ENCODE data around the gene KIF21B.

DNA sequence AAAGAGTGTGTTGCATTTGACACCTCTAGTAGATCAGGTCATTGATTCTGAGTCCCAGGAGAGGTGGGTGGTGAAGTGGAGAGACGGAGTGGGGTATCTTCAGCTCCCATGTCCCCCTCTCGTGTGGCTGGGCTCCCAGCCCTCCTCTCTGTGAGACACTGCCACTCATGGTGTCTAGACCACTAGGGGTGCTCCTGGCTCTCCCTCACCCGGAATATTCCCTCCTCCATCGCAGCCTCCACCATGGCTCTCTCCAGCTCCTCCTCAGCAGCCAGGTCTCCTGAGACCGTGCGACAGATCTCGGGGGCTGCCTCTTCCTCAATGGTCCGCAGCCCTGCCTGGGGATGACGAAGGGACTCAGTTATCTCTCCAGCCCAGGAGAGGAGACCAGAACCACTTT is 20.6 kb upstream of the KIF21B start:
- TF ChIP-seq, protein P1, sequence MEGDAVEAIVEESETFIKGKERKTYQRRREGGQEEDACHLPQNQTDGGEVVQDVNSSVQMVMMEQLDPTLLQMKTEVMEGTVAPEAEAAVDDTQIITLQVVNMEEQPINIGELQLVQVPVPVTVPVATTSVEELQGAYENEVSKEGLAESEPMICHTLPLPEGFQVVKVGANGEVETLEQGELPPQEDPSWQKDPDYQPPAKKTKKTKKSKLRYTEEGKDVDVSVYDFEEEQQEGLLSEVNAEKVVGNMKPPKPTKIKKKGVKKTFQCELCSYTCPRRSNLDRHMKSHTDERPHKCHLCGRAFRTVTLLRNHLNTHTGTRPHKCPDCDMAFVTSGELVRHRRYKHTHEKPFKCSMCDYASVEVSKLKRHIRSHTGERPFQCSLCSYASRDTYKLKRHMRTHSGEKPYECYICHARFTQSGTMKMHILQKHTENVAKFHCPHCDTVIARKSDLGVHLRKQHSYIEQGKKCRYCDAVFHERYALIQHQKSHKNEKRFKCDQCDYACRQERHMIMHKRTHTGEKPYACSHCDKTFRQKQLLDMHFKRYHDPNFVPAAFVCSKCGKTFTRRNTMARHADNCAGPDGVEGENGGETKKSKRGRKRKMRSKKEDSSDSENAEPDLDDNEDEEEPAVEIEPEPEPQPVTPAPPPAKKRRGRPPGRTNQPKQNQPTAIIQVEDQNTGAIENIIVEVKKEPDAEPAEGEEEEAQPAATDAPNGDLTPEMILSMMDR (IDR thresholded peaks at IDR 0.05; ENCODE audit: borderline replicate concordance, extremely low read depth, low read length, poor library complexity, severe bottlenecking), result no peak
- no peak for TF ChIP-seq EZH2 (IDR thresholded peaks at IDR 0.05; ENCODE audit: borderline replicate concordance, low read depth, low read length, severe bottlenecking)

Data from DND-41 (cell line).